Measurements from ENCODE around the gene SOX5.
"Not testable (repeated sequence)": the region's sequence is repeated elsewhere in the genome, so short reads cannot be mapped to it uniquely, and the experiment has no call there.

Gene SOX5

GRCh38 chr12:23542187-23542586 lies 407.3 kb downstream of the SOX5 start:
- no peak for DNase-seq (ENCODE audit: low spot score)

GRCh38 chr12:23540572-23540971 lies 408.9 kb downstream of the SOX5 start:
- no peak for DNase-seq (ENCODE audit: low spot score)

GRCh38 chr12:23536293-23536692 lies 413.2 kb downstream of the SOX5 start:
- no peak for DNase-seq (ENCODE audit: low spot score)

- DNase-seq (ENCODE audit: low spot score), result no peak
Measured at GRCh38 chr12:23535441-23535840, 414.0 kb downstream of the SOX5 start.

- DNase-seq (ENCODE audit: low spot score), result no peak
Measured at GRCh38 chr12:23534196-23534595, 415.3 kb downstream of the SOX5 start.

- DNase-seq (ENCODE audit: low spot score), result no peak
Measured at GRCh38 chr12:23533699-23534098, 415.8 kb downstream of the SOX5 start.

- DNase-seq (ENCODE audit: low spot score), result no peak
Measured at GRCh38 chr12:23533265-23533664, 416.2 kb downstream of the SOX5 start.

- DNase-seq (ENCODE audit: low spot score), result no peak
Measured at GRCh38 chr12:23528316-23528715, 421.2 kb downstream of the SOX5 start.

- no peak for DNase-seq (ENCODE audit: low spot score)
Measured at GRCh38 chr12:23525450-23526072, 423.9 kb downstream of the SOX5 start.

GRCh38 chr12:23523339-23523738 lies 426.1 kb downstream of the SOX5 start:
- no peak for DNase-seq (ENCODE audit: low spot score)

- not testable (repeated sequence) for DNase-seq (ENCODE audit: low spot score)
Measured at GRCh38 chr12:23519444-23519843, 430.0 kb downstream of the SOX5 start.

GRCh38 chr12:23515785-23516184 lies 433.7 kb downstream of the SOX5 start:
- DNase-seq (ENCODE audit: low spot score), result not testable (repeated sequence)

- DNase-seq (ENCODE audit: low spot score), result no peak
Measured at GRCh38 chr12:23510484-23510883, 439.0 kb downstream of the SOX5 start.

GRCh38 chr12:23509832-23510231 lies 439.6 kb downstream of the SOX5 start:
- DNase-seq (ENCODE audit: low spot score), result not testable (repeated sequence)

- not testable (repeated sequence) for DNase-seq (ENCODE audit: low spot score)
Measured at GRCh38 chr12:23507785-23508184, 441.7 kb downstream of the SOX5 start.

- not testable (repeated sequence) for DNase-seq (ENCODE audit: low spot score)
Measured at GRCh38 chr12:23505736-23506135, 443.7 kb downstream of the SOX5 start.

GRCh38 chr12:23504641-23505399 lies 444.6 kb downstream of the SOX5 start:
- no peak for DNase-seq (ENCODE audit: low spot score)

GRCh38 chr12:23504043-23504442 lies 445.4 kb downstream of the SOX5 start:
- no peak for DNase-seq (ENCODE audit: low spot score)

- no peak for DNase-seq (ENCODE audit: low spot score)
Measured at GRCh38 chr12:23503544-23503943, 445.9 kb downstream of the SOX5 start.

- no peak for DNase-seq (ENCODE audit: low spot score)
Measured at GRCh38 chr12:23502259-23502658, 447.2 kb downstream of the SOX5 start.

GRCh38 chr12:23495472-23495871 lies 454.0 kb downstream of the SOX5 start:
- DNase-seq (ENCODE audit: low spot score), result no peak

- no peak for DNase-seq (ENCODE audit: low spot score)
Measured at GRCh38 chr12:23493672-23494071, 455.8 kb downstream of the SOX5 start.

GRCh38 chr12:23491029-23491428 lies 458.4 kb downstream of the SOX5 start:
- not testable (repeated sequence) for DNase-seq (ENCODE audit: low spot score)

GRCh38 chr12:23488130-23488529 lies 461.3 kb downstream of the SOX5 start:
- DNase-seq (ENCODE audit: low spot score), result no peak

Data from AG20443 (cell line).